GM12873 (cell line): ENCODE measurements around the gene WSCD2.

Experiments used
- CTCF ChIP-seq: IDR thresholded peaks from 2 replicates; pipeline ENCODE4 v1.5.1; 2012; ENCODE audit warnings: low read depth, mild to moderate bottlenecking, moderate library complexity, low read length, control low read depth; ENCODE audit not compliant: insufficient read depth; ENCODE audit errors: missing control alignments

Gene WSCD2

GRCh38 chr12:108299516-108299915, 170.4 kb downstream of the WSCD2 start:
- no peak for TF ChIP-seq CTCF
